Suprapubic skin (tissue), 4 donors: ENCODE results near the gene MPPE1. TPM values are rescaled to one million over a fixed set of nuclear protein-coding genes. Genes with fewer than 3 reads are reported as not detected.

Experiments used
- DNase-seq, 2 donors: peaks; one replicate each; pipeline ENCODE4 v3.0.0-alpha.2; 2019; ENCODE audit warnings: low spot score in 2 of 2
- H3K27ac ChIP-seq: fragments of 200-600 bp; sonication (generic); one replicate; pipeline ENCODE4 v1.5.1; 2019
- H3K27me3 ChIP-seq: fragments of 200-600 bp; sonication (generic); one replicate; pipeline ENCODE4 v1.5.1; 2019
- H3K36me3 ChIP-seq: fragments of 200-600 bp; sonication (generic); one replicate; pipeline ENCODE4 v1.5.1; 2019
- H3K4me1 ChIP-seq: fragments of 200-600 bp; sonication (generic); one replicate; pipeline ENCODE4 v1.5.1; 2019
- H3K4me3 ChIP-seq: fragments of 200-600 bp; sonication (generic); one replicate; pipeline ENCODE4 v1.5.1; 2019; ENCODE audit warnings: mild to moderate bottlenecking
- H3K9me3 ChIP-seq: fragments of 200-600 bp; sonication (generic); one replicate; pipeline ENCODE4 v1.5.1; 2019
- EP300 ChIP-seq: sonication (generic); formaldehyde crosslinking; IDR thresholded peaks from one replicate; pipeline ENCODE4 v1.6.1; 2017; ENCODE audit warnings: antibody characterized with exemption
- POLR2A ChIP-seq, 2 donors: fragments of 450-650 bp; IDR thresholded peaks; one replicate each; pipeline ENCODE4 v1.6.1; 2017; ENCODE audit warnings: antibody characterized with exemption in 2 of 2, mild to moderate bottlenecking in 2 of 2, moderate library complexity in 2 of 2
- POLR2AphosphoS5 ChIP-seq, 3 donors: sonication (generic); formaldehyde crosslinking; IDR thresholded peaks; one replicate each; pipeline ENCODE4 v1.6.1; 2017; ENCODE audit warnings: antibody characterized with exemption in 3 of 3
- WGBS: methylation state at CpG from one replicate; pipeline ENCODE4 v1.1.5; 2018; 5-methylcytosine and 5-hydroxymethylcytosine counted together
- total RNA-seq, 4 donors: library from RNA; depleted of rRNA; stranded (reverse); fragments of >200 nt; gene quantifications; one replicate each; pipeline ENCODE4 v1.1.0, GENCODE V29; 2016
- TF ChIP-seq, protein P1 (sequence below), 2 donors: fragments of 200-600 bp in 1 of 2; fragments of 450-650 bp in 1 of 2; sonication (generic) in 1 of 2; IDR thresholded peaks; one replicate each; pipeline ENCODE4 v1.5.1; 2016 to 2019; ENCODE audit warnings: antibody characterized with exemption in 2 of 2, mild to moderate bottlenecking in 1 of 2, moderate library complexity in 1 of 2

Gene MPPE1, protein sequence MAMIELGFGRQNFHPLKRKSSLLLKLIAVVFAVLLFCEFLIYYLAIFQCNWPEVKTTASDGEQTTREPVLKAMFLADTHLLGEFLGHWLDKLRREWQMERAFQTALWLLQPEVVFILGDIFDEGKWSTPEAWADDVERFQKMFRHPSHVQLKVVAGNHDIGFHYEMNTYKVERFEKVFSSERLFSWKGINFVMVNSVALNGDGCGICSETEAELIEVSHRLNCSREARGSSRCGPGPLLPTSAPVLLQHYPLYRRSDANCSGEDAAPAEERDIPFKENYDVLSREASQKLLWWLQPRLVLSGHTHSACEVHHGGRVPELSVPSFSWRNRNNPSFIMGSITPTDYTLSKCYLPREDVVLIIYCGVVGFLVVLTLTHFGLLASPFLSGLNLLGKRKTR
- 10 to 100 TPM; 28.2 to 84.2 (median 40.3) TPM for total RNA-seq

- DNase-seq, result peak; percentile 92 to 94
- under 1% methylated on average over 54 of the region's 106 CpGs for WGBS
Measured at GRCh38 chr18:11908182-11909060, at the start of gene MPPE1. MPPE1 (minus strand) TSS chr18:11908317; CDS start chr18:11897264, 11,053 bp downstream.

DNA sequence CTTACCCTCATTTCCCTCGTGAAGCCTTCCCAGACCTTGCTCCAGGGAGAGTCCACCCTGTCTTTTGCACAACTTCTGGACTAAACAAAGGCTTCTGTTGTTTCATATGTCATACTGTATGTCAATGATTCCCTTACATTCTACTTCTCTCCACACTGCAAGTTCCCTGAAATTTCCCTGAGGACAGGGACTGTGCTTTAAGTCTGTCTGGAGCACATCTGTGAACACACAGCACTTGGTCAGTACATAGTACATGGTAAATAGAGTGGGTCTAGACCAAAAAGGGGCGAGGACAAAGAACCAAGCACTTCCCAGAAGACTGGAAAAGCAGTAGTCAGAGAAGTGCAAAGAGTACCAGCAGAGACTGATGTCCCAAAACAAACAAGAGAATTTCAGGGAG lies 49.5 kb upstream of the MPPE1 start:
- no peak for TF ChIP-seq POLR2A (IDR thresholded peaks at IDR 0.05)
- DNase-seq, result no peak
- H3K27me3 ChIP-seq, result no peaks in the 10 kb centered on the region
- peaks cover 8% of the 10 kb centered on the region for H3K9me3 ChIP-seq
- no peaks in the 10 kb centered on the region for H3K36me3 ChIP-seq
- no peak overlapping the region for H3K4me3 ChIP-seq
- peaks cover 17% of the 10 kb centered on the region for H3K4me1 ChIP-seq
- H3K27ac ChIP-seq, result no peak overlapping the region
- WGBS, result 75% methylated on average over 2 of the region's 2 CpGs

More at GRCh38 chr18:11908182-11909060, at the start of gene MPPE1:
- H3K9me3 ChIP-seq, result no peaks in the 10 kb centered on the region
- H3K36me3 ChIP-seq, result peaks cover 6% of the 10 kb centered on the region
- TF ChIP-seq, protein P1, sequence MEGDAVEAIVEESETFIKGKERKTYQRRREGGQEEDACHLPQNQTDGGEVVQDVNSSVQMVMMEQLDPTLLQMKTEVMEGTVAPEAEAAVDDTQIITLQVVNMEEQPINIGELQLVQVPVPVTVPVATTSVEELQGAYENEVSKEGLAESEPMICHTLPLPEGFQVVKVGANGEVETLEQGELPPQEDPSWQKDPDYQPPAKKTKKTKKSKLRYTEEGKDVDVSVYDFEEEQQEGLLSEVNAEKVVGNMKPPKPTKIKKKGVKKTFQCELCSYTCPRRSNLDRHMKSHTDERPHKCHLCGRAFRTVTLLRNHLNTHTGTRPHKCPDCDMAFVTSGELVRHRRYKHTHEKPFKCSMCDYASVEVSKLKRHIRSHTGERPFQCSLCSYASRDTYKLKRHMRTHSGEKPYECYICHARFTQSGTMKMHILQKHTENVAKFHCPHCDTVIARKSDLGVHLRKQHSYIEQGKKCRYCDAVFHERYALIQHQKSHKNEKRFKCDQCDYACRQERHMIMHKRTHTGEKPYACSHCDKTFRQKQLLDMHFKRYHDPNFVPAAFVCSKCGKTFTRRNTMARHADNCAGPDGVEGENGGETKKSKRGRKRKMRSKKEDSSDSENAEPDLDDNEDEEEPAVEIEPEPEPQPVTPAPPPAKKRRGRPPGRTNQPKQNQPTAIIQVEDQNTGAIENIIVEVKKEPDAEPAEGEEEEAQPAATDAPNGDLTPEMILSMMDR (IDR thresholded peaks at IDR 0.05), result no peak
- peak; percentile 2 to 74 (median 72) for TF ChIP-seq POLR2AphosphoS5 (IDR thresholded peaks at IDR 0.05)
- TF ChIP-seq EP300, result peak; percentile 26
- TF ChIP-seq POLR2A (IDR thresholded peaks at IDR 0.05), result peak; percentile 53 to 95
- H3K4me1 ChIP-seq, result peaks cover 26% of the 10 kb centered on the region
- H3K4me3 ChIP-seq, result peak within 1 kb of the TSS; percentile 90
- no peaks in the 10 kb centered on the region for H3K27me3 ChIP-seq
- peak within 1 kb of the TSS; percentile 99 for H3K27ac ChIP-seq

GRCh38 chr18:11956371-11957308 lies 48.5 kb upstream of the MPPE1 start:
- Histone ChIP-seq H3K27ac (no peak overlapping the region), H3K9me3 (peaks cover 8% of the 10 kb centered on the region), H3K4me3 (no peak overlapping the region), H3K36me3 (no peaks in the 10 kb centered on the region), H3K4me1 (peaks cover 10% of the 10 kb centered on the region), H3K27me3 (no peaks in the 10 kb centered on the region)
- DNase-seq, result no peak
- TF ChIP-seq EP300, result no peak
- TF ChIP-seq POLR2AphosphoS5 (IDR thresholded peaks at IDR 0.05), result no peak
- no peak for TF ChIP-seq POLR2A (IDR thresholded peaks at IDR 0.05)
- TF ChIP-seq, protein P1 (IDR thresholded peaks at IDR 0.05), result no peak
- 90% methylated on average over 10 of the region's 10 CpGs for WGBS

GRCh38 chr18:11955239-11956029 lies 47.3 kb upstream of the MPPE1 start:
- Histone ChIP-seq H3K36me3 (no peaks in the 10 kb centered on the region), H3K4me3 (no peak overlapping the region), H3K9me3 (peaks cover 8% of the 10 kb centered on the region), H3K27me3 (no peaks in the 10 kb centered on the region), H3K4me1 (peaks cover 10% of the 10 kb centered on the region), H3K27ac (peak overlapping the region; percentile 69)
- DNase-seq, result no peak
- 33% methylated on average over 8 of the region's 8 CpGs for WGBS
- TF ChIP-seq EP300, result no peak
- no peak for TF ChIP-seq POLR2AphosphoS5 (IDR thresholded peaks at IDR 0.05)

GRCh38 chr18:11953113-11953512 lies 45.0 kb upstream of the MPPE1 start:
- Histone ChIP-seq H3K27me3 (no peaks in the 10 kb centered on the region), H3K36me3 (no peaks in the 10 kb centered on the region), H3K4me3 (no peak overlapping the region), H3K9me3 (peaks cover 8% of the 10 kb centered on the region), H3K27ac (no peak overlapping the region), H3K4me1 (peaks cover 10% of the 10 kb centered on the region)
- DNase-seq, result no peak
- TF ChIP-seq EP300 (no peak), POLR2A (IDR thresholded peaks at IDR 0.05) (no peak), POLR2AphosphoS5 (IDR thresholded peaks at IDR 0.05) (no peak)
- TF ChIP-seq, protein P1 (IDR thresholded peaks at IDR 0.05), result no peak
- WGBS, result 82% methylated on average over 5 of the region's 5 CpGs
